GM21529 (cell line): Measurements from ENCODE around the gene SLC30A4.

Experiments used
- ATAC-seq: cut with Tn5 transposase; IDR thresholded peaks from one replicate; pipeline ENCODE4 v1.9.1; 2021; ENCODE audit not compliant: unreplicated experiment

Gene SLC30A4

DNA sequence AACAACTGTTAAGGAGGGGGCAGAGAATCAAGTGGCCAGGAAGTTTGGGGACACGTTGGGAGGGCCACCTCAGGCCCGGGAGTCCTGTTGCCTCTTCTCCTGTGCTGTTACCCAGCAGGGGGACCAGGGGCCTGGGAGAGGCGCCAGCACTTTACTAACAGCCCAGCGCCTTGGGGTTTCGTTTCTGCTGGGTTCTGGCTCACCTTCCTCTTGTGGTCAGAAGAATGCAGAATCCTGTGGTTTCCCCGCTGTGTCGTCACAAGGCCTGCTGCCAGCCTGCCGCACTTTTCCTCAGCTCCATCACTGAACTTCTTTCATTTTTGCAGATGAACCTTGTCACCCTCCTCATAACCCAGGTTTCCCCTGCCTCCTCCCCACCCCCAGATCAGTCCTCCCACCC lies 67.7 kb downstream of the SLC30A4 start:
- ATAC-seq: peak; percentile 62

DNA sequence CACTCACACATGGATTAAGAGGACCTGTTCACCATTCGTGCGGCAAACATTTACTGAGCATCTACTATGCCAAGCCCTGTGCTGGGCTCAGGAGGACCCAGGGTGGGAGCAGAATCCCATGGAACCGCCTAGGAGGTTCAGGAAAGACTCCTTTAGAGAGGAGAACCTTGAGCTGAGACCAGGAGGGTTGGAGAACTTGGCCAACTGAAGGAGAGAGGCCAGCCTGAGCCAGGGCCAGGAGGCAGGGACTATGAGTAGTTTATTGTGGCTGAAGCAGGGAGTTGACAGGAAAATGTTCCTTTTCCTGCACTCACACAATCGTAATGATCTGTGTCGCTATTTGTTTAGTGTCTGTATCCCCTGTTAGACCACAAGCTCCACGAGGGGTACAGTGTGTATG lies 71.3 kb downstream of the SLC30A4 start:
- ATAC-seq: no peak

DNA sequence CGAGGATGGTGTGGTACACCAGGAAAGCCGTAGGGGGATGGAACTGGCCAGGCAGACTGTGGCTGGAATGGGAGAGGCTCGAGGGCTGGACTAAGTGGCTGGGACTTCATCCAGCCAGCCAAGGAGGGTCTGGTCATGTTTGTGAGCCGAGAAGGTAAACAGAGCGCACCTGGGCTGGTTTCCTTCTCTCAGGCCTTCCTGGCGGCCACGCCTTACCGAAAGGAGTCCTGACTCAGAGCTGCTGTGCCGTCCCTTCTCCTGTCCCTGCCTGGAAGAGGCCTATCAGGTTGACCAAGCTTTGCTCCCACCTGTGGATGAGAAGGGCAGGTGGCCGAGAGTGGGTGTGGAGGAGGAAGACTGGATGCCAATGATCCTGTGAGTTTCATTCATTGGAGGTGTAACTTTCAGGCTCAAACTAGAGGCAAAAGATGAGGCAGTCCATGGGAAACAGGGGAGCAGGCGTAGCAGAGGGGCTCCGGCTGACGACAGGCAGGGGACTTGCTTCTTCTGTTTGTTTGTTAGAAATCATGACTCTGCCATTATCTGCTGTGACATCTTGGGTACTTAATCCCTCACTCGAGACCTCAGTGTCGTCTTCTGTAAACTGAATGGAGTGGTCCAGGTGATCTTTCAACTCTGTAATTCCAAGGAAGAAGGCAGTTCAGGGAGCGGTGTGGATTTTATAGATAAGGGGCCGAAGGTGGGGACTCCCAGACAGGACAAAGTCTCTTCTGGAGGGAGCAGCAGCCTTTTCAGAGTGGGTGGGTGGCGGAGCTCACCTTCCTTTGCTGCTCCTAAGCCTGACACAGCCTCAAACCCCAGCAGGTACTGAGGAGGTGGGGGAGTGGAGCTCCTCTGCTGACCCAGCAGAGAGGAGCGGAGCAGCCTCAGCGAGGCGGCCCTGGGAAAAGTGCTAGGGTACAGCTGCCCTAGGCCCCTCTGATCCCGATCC lies 72.4 kb downstream of the SLC30A4 start:
- ATAC-seq: no peak

DNA sequence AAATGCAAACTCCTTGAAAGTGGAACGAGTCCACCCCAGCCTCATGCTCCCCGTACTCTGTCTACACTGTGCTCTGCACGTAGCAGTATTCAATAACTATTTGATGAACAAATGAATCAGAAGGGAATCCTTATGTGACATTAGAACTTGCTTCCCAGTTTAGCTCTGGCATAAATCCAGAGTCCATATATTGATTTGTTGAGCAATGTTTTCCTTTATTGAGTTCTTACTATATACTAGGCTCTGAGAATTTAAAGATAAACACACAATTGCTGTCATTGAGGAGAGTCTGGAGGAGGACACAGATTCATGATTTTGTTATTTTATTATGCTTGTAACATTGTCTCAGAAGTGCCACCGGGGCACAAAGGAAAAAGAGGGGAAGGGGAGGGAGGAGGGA lies 73.2 kb downstream of the SLC30A4 start:
- ATAC-seq: no peak

DNA sequence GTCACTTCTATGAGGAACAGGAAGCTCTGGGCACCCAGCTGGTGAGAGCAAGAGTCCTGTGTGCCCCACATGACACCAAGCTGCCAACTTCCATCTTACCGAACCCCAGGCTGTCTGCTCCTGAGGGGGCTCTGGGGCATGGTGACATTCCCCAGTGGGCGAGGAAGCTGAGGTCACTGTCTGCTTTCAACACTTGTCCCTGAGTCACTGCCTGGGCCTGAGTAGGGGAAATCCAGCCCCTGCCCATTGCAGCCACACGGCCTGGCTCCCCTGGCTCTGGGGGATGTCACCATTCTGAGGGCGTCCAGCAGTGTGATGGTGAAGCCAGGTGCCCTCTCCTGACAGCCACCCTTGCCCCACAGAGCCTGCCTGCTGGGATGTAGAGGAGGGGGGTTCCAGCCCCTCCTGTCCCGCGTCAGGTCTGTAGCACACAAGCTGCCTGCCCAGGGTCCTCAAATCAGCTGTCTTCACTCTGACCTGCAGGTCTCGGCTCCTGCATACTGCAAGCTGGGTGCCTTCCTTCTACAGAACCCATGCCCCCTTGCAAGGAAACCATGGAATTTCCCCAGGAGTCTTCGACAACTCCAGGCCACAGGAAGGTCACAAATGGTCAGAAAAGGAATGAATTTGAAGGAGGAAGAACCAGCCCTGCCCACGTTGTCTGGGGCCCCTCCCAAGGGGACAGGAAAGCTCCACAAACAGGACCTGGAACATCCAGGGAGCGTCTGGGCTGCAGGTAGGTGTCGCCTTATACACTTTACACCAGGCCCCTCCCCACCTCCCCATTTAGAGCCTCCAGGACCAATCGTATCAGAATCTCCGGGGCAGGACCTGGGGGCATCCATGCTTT lies 74.3 kb downstream of the SLC30A4 start:
- ATAC-seq: peak; percentile 51

DNA sequence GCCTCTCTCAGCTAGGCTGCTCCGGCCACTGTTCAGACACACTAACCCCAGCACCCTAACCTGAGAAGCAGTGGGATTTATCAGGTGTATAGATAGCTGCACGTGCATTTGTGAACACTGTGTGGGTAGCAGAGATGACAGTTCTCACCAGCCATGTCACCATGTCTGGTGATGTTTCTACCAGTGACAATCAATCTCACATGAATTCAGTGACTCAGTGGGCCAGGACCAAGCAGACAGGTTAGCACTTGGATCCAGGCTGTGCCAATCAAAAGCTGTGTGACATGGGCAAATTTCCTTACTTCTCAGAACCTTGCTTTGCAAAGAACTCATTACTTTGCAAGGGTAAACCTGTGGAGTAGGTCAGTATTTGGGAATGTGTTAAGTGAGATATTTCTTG lies 78.9 kb downstream of the SLC30A4 start:
- no peak for ATAC-seq

DNA sequence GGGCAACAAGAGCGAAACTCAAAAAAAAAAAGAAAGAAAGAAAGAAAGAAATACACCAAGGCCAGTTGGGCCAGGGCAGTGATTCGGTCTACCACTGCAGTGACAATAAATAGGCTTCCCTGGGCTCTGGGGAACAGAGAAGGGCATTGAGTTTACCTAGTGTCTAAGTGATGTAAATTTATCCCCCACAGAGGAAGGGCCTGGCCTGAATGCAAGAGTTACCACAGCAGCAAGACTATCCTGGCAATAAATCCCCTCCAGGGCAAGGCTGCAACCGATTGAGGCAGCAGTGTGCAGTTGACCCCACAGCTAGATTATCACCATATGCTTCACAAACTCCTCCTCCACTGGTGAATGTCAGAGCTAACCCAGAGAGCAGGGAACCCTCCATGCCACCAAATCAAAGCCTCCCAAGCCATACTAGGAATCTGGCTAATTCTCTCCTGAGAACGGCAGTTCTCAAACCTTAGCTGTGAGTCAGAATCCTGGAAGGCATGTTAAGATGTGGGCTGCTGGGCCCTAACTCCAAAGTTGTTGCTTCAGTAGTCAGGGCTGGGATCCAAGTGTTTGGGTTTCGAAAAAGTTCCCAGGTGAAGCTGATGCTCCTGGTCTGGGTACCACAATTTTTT lies 79.9 kb downstream of the SLC30A4 start:
- ATAC-seq: no peak

DNA sequence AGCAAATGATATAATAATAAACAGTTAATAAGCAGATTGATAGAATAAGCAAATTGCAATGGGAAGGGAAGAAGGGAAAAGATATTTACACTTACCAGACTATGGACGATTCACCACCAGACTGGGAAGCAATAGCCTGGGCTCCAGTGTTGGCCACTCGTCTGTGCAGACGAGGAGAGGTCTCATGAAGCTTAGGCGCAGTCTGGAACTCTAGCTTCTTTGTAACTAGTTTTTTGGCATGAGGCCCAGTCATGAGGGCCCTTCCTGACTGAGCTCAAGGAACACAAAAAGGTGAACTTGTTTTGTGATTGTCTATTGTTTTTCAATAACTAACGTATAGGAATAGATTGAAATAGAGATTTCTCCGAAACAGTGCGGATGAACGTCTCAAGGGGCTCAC lies 80.9 kb downstream of the SLC30A4 start:
- no peak for ATAC-seq

DNA sequence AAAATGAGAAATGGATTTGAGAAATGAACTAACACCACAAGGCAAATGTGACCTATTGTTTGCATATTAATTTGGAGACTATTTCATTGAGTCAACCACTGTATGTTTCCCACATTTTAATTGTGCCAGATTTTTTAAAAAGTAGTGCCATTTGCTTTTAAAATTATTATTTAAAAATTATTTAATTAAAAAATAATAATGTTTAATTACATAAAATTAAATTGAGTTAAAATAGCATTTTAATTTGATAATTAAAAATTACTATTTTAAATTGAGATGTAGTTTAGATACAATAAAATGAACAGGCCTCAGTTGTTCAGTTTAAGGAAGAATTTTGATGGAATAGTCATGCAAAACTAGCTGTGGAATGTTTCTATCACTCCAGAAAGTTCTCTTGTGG lies 81.5 kb downstream of the SLC30A4 start:
- ATAC-seq: no peak

DNA sequence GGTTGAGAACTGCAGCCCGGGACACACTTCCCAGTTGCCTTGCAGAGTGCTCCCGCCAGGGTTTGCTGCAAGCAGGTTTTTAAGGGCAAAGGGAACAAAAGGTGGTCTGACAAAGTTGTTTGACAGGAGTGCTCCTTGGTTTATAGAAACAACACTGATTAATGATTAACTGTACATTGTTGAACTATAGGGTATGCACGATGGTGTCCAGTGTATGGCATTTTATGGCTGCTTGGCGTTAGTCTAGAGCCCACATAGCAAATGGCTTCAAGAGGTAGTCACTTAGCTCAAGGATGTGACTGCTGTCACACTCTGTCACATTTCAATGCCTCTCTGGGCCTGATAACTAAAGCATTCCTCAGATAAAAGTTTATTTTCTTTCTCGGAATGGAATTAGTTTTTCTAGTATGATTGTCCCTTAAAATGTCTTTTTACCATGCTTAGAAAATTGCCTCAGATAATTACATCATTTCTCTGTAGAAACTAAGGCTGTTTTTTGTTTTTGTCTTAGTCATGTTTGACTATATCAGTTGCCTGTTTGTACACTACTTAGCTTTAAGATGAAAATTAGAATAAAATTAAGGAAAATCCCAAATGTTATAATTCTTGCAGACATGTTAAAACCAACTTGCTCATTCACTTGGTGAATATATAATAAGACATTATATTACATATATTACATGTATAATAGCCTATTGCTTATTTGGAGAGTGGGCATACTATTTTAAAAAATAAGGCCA lies 82.9 kb downstream of the SLC30A4 start:
- ATAC-seq: no peak

DNA sequence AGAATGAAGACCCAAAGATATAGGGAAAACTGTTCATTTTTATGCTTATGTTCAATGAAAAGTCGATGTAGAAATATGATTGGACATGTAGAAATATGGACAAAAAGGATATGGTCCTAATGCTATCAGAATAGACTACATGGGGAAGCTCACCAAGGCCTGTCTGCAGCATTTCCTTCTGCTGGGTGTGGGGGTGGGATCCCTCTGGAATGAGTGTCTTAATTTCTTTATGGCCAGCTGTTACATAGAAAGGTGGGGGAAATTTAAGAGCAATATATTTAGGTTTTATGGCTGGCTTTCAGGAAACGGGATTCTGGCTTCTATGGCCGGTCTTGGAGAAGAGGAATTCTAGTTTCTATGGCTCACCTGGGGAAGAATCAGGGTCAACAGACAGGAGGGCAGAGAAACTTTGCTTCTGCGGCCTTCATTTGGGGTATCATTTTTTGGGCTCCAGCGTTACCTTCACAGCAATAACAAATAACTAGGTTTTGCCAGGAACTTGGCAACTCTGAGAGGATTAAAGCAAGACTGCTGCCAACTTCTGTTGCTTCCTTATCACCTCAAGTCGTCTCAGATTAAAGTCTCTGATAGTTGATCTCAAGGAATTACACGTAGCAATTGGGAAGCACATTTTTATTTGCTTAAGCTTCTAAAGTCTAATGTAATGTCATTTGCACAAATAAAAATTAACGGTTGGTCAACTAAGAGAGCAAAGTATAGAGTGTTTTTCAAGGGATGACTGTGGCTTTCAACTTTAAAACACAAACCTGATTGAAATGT lies 87.2 kb downstream of the SLC30A4 start:
- no peak for ATAC-seq

DNA sequence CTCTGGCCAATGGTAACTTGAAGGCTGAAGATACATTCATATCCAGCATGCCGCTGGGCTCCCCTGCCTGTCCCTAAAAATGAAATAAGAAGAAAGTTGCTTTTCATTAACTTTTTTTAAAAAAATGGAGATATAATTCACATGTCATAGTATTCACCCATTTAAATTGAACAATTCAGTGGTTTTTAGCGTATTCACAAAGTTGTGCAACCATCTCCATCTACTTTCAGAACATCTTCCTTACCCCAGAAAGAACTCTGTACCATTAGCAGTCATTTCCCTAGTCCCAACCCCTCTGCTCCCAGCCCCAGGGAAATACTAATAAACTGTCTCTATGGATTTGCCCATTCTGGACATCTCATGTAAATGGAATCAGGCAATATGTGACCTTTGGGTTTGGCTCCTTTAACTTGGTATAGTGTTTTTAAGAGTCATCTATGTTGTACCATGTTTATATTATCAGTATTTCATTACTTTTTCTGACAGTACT lies 88.4 kb downstream of the SLC30A4 start:
- ATAC-seq: no peak

DNA sequence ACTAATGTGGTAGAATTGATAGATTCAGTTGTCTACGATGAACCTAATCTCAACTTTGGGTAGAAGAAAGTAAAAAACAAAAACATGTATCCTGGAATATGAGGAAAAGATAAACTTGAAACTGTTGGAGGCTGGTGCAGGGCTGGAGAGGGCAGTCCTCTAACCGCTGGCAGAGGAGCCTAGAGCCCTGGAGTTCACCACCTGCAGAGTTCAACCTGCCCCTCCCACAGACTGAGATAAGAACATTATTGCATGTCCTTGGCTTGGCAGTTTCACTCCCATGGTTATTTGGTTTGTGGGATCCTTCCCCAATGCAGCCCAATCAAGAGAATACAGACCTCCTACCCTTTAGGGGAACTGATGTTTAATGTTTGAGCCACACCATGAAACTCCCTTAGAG lies 91.0 kb downstream of the SLC30A4 start:
- ATAC-seq: no peak

DNA sequence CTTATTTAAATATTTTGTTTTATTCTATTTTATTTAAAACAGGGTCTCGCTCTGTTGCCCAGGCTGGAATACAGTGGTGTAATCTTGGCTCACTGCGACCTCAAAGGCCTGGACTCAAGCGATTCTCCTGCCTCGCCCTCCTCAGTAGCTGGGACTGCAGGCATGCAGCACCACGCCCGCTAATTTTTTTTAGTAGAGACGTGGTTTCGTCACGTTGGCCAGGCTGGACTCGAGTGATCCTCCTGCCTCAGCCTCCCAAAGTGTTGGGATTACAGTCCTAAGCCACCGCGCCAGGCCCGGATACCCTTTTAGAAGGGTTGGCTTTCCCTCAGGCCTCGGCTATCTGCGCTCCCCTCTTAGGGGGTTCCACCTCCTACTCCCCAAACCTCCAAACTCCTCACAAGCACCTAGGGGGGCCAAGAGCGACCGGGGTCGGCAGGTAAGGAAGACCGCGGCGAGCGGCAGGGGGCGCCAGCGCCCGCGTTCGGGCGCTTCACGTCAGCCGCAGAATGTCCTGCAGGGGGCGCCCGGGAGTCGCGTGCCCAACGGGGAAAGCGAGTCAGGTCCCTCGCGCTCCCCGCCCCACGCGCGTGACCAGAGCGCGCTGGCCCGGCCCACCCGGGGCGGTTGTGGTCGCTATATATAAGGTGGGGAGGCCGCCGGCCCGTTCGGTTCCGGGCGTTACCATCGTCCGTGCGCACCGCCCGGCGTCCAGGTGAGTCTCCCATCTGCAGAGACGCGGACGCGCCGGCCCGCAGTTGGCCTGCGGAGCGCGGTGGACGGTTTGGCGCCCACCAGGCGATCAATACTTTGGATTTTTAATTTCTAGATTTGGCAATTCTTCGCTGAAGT lies 92.4 kb downstream of the SLC30A4 start:
- ATAC-seq: peak; percentile 84
